GM19397 (cell line): ENCODE measurements around the gene PNPLA3.
A peak's percentile ranks its signal among the peaks of the same experiment; 100 is the strongest.

Experiments
- ATAC-seq: cut with Tn5 transposase; IDR thresholded peaks from one replicate; pipeline ENCODE4 v1.9.1; 2021; ENCODE audit warnings: mild to moderate bottlenecking, moderate library complexity; ENCODE audit not compliant: unreplicated experiment

The PNPLA3 gene, protein sequence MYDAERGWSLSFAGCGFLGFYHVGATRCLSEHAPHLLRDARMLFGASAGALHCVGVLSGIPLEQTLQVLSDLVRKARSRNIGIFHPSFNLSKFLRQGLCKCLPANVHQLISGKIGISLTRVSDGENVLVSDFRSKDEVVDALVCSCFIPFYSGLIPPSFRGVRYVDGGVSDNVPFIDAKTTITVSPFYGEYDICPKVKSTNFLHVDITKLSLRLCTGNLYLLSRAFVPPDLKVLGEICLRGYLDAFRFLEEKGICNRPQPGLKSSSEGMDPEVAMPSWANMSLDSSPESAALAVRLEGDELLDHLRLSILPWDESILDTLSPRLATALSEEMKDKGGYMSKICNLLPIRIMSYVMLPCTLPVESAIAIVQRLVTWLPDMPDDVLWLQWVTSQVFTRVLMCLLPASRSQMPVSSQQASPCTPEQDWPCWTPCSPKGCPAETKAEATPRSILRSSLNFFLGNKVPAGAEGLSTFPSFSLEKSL

DNA sequence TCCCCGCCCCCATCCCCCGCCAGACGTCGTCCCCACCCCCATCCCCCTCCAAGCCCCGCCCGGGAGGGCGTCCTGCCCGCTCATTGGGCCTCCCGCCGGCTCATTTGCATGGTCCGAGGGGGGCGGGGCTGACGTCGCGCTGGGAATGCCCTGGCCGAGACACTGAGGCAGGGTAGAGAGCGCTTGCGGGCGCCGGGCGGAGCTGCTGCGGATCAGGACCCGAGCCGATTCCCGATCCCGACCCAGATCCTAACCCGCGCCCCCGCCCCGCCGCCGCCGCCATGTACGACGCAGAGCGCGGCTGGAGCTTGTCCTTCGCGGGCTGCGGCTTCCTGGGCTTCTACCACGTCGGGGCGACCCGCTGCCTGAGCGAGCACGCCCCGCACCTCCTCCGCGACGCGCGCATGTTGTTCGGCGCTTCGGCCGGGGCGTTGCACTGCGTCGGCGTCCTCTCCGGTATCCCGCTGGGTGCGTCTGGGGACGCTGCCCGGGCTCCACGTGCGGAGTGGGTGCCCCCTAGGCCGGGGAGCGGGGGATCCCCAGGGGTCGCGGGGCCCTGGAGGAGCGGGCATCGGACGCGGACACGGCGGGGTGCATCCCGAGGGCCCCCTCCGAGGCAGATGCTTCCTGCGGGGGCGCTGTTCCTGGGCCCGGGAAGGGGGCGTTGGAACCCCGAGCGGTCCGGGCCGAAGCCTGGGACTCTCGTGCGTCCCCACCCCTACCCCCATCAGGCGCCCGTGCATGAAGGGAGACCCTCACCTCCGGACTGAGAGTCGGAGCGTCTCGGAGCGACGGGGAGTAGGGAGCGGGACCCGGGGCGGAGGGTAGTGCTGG, at the start of gene PNPLA3:
Gene PNPLA3 (plus strand): TSS at position 175 of the 834 bp plus-strand sequence. CDS start 107 bp downstream, at position 282.
- no peak for ATAC-seq

DNA sequence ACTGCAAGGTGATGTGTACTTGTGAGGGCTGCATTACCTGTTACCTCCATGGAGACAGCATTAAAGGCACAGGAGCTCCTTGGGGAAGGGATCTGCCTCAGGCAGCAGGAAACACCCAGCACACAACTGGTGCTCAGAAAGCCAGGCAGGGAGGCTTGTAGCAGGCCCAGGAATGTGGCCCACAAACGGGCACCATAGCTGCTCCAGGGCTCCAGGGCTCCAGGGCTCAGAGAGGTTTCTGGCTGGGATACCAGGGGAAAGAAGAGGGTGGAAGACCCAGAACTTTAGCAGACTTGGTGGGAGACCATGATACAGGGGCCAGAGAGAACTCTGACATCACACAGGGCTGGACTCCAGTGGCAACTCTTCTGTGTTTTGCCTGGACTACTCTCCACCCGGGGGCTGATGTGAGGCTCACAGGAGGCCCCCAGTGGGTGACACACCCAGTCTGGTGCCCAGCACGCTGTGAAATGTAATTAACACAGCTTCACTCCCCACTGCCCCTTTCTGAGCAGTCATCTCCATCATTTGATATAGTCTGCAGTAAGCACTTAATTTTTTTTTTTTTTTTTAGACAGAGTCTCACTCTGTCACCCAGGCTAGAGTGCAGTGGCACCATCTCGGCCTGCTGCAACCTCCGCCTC, 46.6 kb upstream of the PNPLA3 start:
- ATAC-seq = no peak

DNA sequence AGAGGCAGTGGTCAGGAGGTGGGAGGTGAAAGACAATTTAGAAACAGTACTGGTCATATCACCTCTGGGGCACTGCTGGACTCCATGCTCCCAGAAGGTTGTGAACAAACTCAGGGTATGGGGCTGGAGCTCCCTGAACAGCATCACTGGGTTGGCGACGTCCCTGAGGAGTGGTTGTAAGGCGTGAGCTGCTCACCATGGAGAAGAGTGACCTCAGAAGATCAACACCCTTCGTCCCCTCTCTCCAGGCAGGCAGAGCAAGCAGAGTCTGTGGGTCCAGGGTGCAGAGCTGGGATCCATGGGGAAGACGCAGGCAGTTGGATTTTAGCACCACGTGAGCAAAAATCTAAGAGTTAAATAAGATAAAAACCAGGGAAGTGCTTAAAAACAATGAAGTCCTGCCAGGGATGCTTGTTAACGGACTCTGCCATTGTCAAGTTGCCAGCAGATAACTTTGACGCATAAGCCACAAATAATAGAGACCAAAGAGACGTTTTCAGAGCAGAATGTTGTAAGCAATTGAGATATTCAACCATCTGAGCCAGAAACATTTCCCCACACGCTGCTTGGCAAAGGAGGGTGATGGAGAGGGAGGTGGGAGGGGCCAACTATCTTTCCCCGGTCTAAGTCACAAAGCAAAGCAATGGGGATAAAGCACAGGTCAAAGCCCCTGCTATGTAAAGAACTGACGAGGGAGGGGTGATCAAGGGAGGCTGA, 45.4 kb upstream of the PNPLA3 start:
- no peak for ATAC-seq

DNA sequence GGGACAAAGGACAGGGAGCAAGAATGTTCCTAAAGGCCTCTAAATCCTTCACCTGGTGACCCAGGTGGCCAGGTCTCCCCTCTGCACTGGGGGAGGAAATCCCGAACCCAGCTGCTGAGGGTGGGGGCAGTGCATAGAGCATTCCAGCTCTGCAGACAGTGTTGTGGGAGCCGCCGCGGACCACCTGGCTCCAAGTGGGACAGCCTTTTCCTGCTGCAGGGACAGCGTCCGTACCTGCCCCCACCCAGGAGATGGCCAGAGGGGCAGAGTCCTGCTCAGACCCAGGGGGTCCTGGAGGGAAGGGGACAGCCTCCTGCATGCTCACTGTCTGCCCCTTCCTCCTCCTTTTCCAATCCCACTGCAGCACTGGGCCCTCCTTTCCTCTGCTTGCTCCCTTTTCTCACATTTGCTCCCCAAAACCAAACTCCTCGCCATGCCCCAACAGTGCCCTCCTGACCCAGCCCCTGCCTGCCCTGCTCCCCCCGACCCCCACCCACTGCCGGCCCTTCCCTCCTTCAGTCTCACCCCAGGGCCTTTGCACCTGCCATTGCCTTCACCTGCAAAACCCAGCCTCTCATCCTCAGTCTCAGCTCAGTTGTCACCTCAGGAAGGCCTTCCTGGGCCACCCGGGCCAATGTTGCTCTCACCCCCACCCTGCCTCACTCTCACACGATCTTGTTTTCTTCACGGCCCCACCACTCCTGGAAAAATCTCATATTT, 44.6 kb upstream of the PNPLA3 start:
- no peak for ATAC-seq

DNA sequence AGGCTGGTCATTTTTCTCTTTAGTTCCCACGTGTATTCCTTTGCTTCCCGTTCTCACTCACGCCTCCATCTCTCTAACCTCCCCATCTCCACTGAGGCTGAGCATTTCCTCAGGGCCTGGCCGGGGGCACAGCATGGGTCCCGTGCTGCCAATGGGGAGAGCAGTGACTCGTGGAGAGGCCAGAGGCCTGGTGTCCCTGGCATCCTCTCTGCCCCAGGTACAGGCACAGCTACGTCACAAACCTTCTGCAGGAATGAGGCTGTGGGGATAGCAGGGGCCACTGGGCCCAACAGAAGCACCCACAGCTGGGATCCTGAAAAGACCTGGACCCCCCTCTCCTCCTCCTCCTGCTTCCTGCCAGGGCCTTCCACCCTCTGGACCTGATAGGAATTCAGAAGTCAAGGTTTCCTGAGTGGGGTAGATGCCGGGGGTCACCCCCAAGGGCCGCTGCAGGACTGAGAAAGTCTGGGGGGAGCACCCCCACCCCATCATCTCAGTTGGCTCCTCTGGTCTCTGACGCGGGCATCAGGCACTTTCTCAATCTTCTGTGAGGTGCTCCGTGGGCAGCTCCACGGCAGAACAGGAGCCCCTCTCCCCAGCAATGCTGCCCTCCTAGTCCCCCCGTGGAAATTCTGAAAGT, 43.6 kb upstream of the PNPLA3 start:
- ATAC-seq = no peak

DNA sequence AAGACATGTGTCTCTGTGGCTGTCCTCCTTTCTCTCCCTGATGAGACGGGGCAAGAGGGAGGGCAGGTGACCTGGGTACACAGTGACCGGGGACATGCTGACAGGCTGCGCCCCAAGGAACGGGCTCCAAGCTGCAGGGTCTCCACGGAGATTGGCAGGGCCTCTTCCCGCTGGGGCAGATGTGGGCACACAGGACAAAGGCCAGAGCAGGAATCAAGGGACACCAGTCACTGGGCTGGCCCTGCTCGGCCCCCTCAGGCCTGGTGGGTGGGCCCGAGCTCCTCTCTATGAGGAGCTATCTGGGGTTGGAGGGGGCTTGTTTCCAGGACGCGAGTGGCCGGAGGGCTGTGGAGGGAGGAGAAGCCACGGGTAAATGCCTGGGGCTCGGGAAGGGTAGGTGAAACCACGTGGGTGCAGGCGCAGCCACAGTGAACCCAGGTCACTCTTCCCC, 43.0 kb upstream of the PNPLA3 start:
- no peak for ATAC-seq

DNA sequence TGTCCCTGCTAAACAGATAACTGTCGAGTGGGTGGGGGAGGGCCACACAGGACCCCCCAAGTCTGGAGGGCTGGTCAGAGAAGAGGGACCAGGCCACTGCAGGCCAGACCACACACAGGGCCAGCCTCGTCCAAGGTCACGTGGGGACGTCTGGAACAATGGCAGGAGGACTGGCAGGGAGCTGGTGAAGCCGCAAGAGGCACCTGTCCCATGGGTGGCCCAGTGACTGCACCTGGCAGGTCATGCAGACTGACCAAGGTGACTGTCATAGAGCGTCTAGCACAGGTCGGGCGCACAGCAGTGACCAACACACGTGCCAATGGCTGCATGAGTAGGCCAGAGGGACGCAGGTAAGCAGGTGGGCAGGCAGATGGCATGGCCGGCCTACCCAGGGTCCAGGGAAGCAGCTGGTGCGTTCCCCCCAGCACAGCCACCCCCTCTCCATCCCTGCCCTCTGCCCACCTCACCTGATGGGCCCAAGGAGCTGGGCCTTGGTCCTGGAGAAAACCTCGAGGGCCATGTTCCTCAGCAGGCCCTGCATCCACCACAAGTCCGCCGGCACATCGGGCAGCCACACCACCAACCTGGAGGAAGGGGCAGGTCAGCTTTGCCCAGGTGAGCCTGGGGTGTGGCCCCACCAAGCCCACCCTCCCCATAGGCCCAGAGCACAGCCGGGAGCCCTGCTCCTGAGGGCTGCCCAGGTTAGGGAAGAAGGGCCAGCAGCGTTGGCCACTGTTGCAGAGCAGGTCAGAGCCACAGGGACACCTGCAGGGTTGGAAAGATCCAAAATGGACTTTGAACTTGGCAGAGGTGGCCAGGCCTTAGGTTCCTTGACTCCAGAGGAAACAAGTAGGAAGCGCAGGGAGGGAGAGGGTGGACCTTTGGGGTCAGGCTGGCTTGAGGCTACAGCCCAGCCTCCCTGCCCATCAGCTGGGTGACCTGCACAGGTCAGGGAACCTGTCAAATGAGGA, 42.2 kb upstream of the PNPLA3 start:
- no peak for ATAC-seq

DNA sequence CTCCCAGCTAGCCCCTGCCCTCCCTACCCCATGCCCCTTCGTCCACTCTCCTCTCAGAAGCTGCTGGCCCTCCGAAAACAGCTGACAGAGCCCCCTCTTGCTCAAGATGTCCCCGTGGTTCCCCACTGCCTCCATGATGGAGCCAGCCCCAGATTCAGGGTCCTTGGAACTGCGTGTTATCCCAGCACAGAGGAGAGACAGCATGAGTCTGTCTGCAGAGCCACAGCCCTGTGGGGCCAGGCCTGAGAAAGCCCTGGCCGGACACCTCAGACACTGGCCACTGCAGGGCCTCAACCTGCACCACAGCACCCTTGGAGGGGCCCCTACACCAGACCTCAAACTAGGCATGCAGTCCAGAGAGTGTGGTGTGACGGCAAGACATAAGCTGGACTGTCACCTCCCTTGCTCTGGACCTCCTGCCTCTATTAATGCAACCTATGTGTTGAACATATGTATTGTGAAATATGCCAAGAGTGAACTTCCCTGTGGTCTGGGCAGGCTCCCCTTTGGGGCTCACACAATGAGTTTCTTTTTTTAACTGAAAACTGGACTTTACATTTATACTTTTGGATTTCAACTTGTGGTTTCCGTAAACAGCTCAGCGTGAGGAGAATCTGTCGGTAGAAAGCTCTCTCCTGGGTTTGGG, 41.4 kb upstream of the PNPLA3 start:
- ATAC-seq = no peak

DNA sequence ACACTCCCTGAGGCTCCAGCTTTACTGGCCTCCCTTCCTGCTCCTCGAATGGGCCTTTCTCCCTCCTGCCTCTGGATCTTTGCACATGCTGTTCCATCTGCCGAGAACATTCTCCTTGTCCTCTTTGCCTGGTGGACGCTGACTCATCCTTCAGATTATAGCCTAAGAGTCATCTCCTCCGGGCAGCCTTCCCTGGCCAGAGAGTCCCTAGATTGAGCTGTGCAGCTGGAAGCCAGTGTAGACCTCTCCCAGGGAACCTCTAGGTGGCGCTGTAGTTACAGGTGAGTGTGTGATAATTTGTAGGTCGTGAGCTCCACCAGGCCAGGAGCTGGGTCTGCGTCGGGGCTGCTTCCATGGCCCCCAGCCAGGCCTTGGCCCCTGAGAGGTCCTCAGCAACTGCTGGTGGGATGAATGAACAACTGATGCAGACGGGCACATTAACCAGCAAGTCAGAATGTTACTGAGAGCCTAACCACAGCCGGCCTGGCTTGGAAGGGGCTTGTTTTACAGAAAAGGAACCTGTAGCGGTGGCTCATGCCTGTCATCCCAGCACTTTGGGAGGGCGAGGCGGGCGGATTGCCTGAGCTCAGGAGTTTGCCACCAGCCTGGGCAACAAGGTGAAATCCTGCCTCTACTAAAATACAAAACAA, 40.5 kb upstream of the PNPLA3 start:
- no peak for ATAC-seq

DNA sequence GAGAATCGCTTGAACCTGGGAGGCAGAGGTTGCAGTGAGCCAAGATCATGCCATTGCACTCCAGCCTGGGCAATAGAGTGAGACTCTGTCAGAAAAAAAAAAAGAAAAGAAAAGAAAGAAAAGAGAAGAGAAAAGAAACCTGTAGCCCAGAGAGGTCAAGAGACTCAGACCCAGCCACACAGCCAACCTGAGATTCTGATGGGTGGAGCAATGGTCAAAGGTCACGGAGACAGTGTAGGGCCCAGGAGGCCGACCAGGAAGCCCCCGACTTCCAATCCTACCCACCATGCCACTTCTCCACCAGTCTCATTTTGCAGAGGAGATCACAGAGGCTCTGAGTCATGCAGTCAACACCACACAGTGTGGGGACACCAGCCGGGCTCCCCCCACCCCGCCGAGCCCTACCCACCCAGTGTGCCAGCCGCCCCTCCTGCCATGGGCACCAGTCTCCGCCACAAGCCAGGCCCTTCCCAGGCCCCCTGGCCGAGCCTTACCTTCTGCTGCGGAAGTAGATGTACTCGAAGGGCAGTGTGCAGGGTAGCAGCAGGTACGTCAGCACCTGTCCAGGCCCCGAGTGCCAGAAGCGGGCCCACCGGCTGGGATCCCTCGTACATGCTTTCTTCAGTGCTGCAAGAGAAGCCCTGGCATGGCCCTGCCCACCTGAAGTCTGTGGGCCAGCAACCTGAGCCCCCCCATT, 39.7 kb upstream of the PNPLA3 start:
- no peak for ATAC-seq

DNA sequence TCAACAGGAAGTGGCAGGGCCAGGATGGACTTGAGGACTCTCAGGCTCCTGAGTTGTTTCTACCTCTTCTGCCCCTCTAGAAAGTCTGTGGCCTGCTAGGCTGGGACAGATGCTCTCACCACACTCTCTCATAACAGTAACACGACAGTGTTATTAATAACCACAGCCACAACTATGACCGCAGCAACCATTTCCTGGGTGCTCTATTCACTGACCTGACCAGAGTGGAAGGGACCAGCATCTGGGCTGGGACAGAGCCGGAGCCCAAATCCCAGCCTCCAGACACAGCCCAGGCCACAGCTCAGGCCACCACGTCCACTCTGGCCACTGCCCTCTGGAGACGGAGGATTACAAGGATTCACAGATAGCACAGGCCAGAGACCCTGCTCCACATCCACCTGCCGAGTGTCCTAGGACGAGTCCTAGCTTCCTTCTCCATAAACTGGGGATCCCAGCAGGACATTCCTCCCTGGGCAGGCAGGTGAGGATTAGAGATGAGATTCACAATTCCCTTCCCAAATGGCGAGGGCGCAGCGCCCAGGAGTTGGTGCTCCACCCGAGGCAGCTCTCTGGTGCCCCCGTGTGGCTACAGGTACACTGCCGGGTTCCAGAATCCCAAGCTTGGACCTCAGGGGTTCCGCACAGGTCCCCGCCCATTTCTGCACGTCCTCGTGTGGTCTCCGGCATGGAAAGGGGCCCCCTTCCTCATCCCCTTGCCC, 38.8 kb upstream of the PNPLA3 start:
- peak; percentile 56 for ATAC-seq

DNA sequence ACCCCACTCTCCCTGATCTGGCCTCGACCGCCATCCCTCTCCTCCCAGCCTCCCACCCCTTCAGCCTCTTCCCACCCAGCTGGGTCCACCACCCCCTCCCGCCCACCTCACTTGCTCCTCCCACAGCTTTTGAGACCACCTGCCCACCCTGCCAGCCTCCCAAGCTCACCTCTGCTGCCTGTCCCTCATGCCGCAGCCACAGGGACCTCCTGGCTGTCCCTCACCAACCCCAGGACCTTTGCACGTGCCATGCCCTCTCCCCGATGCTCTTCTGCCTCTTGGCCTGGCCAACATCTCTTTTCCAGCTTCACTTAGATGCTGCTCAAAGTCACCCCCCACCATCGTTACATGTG, 38.3 kb upstream of the PNPLA3 start:
- ATAC-seq = no peak

DNA sequence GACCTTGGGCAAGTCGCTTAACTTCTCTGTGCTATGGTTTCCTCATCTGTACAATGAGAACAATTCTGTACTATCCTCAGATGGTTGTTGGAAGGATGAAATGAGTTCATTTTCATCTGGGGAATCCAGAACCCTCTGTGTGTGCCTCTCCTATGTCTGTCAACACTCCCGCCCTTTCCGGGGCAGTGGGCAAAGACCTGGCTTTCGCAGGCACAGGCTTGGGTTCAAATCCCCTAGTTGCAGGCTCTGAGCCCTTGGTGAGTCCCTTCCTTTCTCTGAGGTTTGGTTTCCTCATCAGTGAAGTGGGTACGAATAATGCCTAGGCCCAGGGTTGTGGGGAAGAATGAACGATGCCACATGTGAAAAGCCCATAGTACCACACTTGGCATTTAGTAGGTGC, 37.8 kb upstream of the PNPLA3 start:
- ATAC-seq = no peak

DNA sequence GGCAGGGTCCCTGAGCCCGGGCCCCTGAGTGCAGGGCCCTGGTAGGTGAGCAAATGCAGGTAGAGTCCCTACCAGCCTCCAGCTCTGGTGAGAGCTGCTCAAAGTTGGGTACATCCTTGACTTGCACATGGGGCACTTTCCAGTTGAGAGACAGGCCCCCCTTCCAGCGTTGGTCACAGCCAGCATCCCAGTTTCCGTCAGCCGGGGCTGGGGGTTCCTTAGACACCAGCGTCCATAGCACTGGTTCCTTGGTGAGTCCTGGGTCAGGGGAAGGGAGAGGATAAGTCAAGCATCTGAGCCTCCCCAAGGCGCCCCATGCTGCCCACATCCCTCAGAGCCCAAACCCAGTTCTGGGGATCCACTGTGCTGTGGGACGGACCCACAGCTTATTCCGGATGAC, 37.4 kb upstream of the PNPLA3 start:
- ATAC-seq = no peak

DNA sequence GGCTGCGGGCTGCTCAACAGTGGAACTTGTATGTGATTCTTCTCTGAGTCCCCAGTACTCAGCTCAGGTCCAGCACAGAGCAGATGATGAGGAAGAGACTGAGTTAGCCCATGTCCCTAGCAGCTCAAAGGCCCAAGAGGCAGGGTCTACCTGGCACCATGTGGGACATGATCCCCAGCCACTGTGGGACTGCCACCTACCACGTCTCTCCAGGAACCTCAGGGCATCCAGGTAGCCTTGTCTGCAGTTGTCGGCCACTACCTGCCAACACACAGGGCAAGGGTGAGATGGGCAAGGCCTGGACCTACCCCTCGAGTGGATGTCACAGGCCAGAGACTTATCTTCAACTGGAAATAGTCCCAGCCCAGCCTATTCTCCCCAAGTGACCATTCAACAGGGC, 36.2 kb upstream of the PNPLA3 start:
- ATAC-seq = no peak

DNA sequence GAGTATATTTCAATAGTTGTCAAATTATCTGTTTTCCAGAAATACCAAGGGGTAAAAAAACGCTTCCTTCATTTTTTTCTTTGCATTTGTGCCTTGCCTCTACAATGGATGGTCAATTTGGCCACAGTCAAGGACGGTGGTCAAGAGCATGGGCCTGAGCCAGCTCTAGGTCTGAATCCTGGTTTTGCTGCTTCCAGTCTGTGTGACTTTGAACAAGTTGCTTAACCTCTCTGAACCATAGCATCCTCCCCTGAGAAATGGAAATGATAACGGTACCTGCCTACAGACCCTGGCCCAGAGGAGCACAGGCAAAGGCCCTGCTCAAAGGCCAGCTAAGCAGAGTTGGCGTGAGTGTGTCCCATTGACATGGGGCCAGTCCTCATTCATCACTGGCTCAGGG, 34.9 kb upstream of the PNPLA3 start:
- ATAC-seq = no peak
